Measurements from ENCODE around the gene TMEM109.

The TMEM109 gene

GRCh38 chr11:60912223-60912850 is 1.6 kb upstream of the TMEM109 start:
- no peak for DNase-seq

GRCh38 chr11:60912851-60913528 is 968 bp upstream of the TMEM109 start:
- no peak for DNase-seq

GRCh38 chr11:60914633-60915247 is 782 bp downstream of the TMEM109 start:
- peak; percentile 41 for DNase-seq

- peak; percentile 72 for DNase-seq
Measured at GRCh38 chr11:60915248-60915914, 1.4 kb downstream of the TMEM109 start.

GRCh38 chr11:60916669-60917206 is 2.8 kb downstream of the TMEM109 start:
- no peak for DNase-seq

- no peak for DNase-seq
Measured at GRCh38 chr11:60917267-60917666, 3.3 kb downstream of the TMEM109 start.

- no peak for DNase-seq
Measured at GRCh38 chr11:60918251-60918938, 4.4 kb downstream of the TMEM109 start.

GRCh38 chr11:60918939-60919265 is 4.9 kb downstream of the TMEM109 start:
- DNase-seq: no peak

GRCh38 chr11:60919320-60919719 is 5.4 kb downstream of the TMEM109 start:
- no peak for DNase-seq

GRCh38 chr11:60919956-60920355 is 6.0 kb downstream of the TMEM109 start:
- no peak for DNase-seq

- no peak for DNase-seq
Measured at GRCh38 chr11:60921259-60921658, 7.3 kb downstream of the TMEM109 start.

- DNase-seq: no peak
Measured at GRCh38 chr11:60921777-60922335, 7.9 kb downstream of the TMEM109 start.

- DNase-seq: no peak
Measured at GRCh38 chr11:60922906-60923305, 8.9 kb downstream of the TMEM109 start.

GRCh38 chr11:60923326-60923725 is 9.4 kb downstream of the TMEM109 start:
- no peak for DNase-seq

- DNase-seq: no peak
Measured at GRCh38 chr11:60923800-60924109, 9.8 kb downstream of the TMEM109 start.

GRCh38 chr11:60924110-60924905 is 10.3 kb downstream of the TMEM109 start, which contains the start of gene TMEM132A:
Gene TMEM132A, plus strand, starts transcription at chr11:60924460. Its CDS starts 174 bp downstream, at chr11:60924634.
- DNase-seq: no peak

GRCh38 chr11:60924906-60925853 is 11.2 kb downstream of the TMEM109 start:
- DNase-seq: no peak

- no peak for DNase-seq
Measured at GRCh38 chr11:60925868-60926267, 11.9 kb downstream of the TMEM109 start.

- DNase-seq: no peak
Measured at GRCh38 chr11:60926500-60926899, 12.5 kb downstream of the TMEM109 start.

GRCh38 chr11:60927061-60927592 is 13.2 kb downstream of the TMEM109 start:
- no peak for DNase-seq
